Epithelial cell of prostate (primary cell): Measurements from ENCODE around the gene PPP6R2.

ENCODE experiments used
- DNase-seq: peaks from one replicate; pipeline ENCODE4 v3.0.0-alpha.2; 2011; ENCODE audit warnings: low read depth, low spot score
- H3K27ac ChIP-seq: fragments of 450-650 bp; 2 replicates; pipeline ENCODE4 v1.5.1; 2017; ENCODE audit warnings: mild to moderate bottlenecking

The PPP6R2 gene

GRCh38 chr22:50460938-50461337 lies 117.8 kb downstream of the PPP6R2 start:
- DNase-seq = no peak
- peak overlapping the region; percentile 28 for H3K27ac ChIP-seq

GRCh38 chr22:50461536-50461935 lies 118.4 kb downstream of the PPP6R2 start:
- no peak overlapping the region for H3K27ac ChIP-seq
- no peak for DNase-seq

GRCh38 chr22:50461979-50462540 lies 118.9 kb downstream of the PPP6R2 start:
- no peak overlapping the region for H3K27ac ChIP-seq
- DNase-seq = no peak

- H3K27ac ChIP-seq = no peak overlapping the region
- no peak for DNase-seq
These were observed 120.2 kb downstream of the PPP6R2 start for GRCh38 chr22:50463188-50463900.

GRCh38 chr22:50464451-50464850 lies 121.3 kb downstream of the PPP6R2 start:
- DNase-seq = no peak
- H3K27ac ChIP-seq = no peak overlapping the region

GRCh38 chr22:50465066-50465930 lies 122.2 kb downstream of the PPP6R2 start:
- DNase-seq = no peak
- H3K27ac ChIP-seq = no peak overlapping the region

GRCh38 chr22:50467341-50467740 lies 124.2 kb downstream of the PPP6R2 start:
- H3K27ac ChIP-seq = no peak overlapping the region
- no peak for DNase-seq

GRCh38 chr22:50467773-50468440 lies 124.8 kb downstream of the PPP6R2 start:
- no peak for DNase-seq
- no peak overlapping the region for H3K27ac ChIP-seq

GRCh38 chr22:50468626-50469025 lies 125.5 kb downstream of the PPP6R2 start:
- H3K27ac ChIP-seq = no peak overlapping the region
- DNase-seq = no peak

GRCh38 chr22:50469377-50470305 lies 126.5 kb downstream of the PPP6R2 start:
- peak; percentile 37 for DNase-seq

GRCh38 chr22:50470491-50470890 lies 127.4 kb downstream of the PPP6R2 start:
- peak overlapping the region; percentile 47 for H3K27ac ChIP-seq
- DNase-seq = no peak

More at GRCh38 chr22:50469377-50470305, 126.5 kb downstream of the PPP6R2 start:
- peak overlapping the region; percentile 47 for H3K27ac ChIP-seq

- H3K27ac ChIP-seq = peak overlapping the region; percentile 47
- DNase-seq = no peak
These were observed 128.2 kb downstream of the PPP6R2 start for GRCh38 chr22:50471197-50471847.

GRCh38 chr22:50471962-50472361 lies 128.8 kb downstream of the PPP6R2 start:
- H3K27ac ChIP-seq = no peak overlapping the region
- DNase-seq = no peak

GRCh38 chr22:50473088-50473487 lies 130.0 kb downstream of the PPP6R2 start:
- no peak for DNase-seq
- no peak overlapping the region for H3K27ac ChIP-seq

GRCh38 chr22:50473855-50474671 lies 130.9 kb downstream of the PPP6R2 start:
- no peak for DNase-seq
- peak overlapping the region; percentile 20 for H3K27ac ChIP-seq

GRCh38 chr22:50474710-50475651 lies 131.9 kb downstream of the PPP6R2 start, which contains the start of gene SBF1:
SBF1 (minus strand) TSS chr22:50475035; CDS start chr22:50474840, 195 bp downstream.
- peak; percentile 29 for DNase-seq
- peak within 1 kb of the TSS; percentile 20 for H3K27ac ChIP-seq

GRCh38 chr22:50475652-50476002 lies 132.5 kb downstream of the PPP6R2 start:
- DNase-seq = no peak
- H3K27ac ChIP-seq = no peak overlapping the region
